ENCODE measurements around the gene ADAM22.
A peak's percentile ranks its signal among the peaks of the same experiment; 100 is the strongest.

DNA sequence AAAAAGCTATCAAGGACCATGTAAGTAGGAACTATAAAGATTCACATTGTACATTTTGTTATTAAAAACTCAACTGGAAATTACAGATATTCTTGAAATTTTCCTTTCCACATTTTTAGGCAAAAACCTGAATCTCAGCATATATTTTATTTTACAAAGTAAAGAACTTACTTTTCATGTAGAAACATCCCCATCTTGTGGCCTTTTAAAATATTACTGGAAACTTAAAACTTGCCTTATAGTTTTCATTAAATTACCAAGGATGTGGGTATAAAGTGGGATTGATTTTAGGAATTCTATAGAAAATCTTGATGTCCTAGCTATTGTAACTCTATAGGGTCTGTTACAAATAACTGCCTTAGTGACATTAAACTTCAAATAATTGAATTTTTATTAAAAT lies 47.2 kb upstream of the ADAM22 start:
- TF ChIP-seq, protein P1, sequence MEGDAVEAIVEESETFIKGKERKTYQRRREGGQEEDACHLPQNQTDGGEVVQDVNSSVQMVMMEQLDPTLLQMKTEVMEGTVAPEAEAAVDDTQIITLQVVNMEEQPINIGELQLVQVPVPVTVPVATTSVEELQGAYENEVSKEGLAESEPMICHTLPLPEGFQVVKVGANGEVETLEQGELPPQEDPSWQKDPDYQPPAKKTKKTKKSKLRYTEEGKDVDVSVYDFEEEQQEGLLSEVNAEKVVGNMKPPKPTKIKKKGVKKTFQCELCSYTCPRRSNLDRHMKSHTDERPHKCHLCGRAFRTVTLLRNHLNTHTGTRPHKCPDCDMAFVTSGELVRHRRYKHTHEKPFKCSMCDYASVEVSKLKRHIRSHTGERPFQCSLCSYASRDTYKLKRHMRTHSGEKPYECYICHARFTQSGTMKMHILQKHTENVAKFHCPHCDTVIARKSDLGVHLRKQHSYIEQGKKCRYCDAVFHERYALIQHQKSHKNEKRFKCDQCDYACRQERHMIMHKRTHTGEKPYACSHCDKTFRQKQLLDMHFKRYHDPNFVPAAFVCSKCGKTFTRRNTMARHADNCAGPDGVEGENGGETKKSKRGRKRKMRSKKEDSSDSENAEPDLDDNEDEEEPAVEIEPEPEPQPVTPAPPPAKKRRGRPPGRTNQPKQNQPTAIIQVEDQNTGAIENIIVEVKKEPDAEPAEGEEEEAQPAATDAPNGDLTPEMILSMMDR (IDR thresholded peaks at IDR 0.05; ENCODE audit: low read depth, low read length, poor library complexity, severe bottlenecking), result peak; percentile 56
- no peak for TF ChIP-seq EZH2phosphoT487 (IDR thresholded peaks at IDR 0.05; ENCODE audit: borderline replicate concordance, low read length)

Data from DOHH2 (cell line).